Type B pancreatic cell (in vitro differentiated cells): ENCODE data around the gene SPSB4. TPM values are rescaled to one million over a fixed set of nuclear protein-coding genes. Genes with fewer than 3 reads are reported as not detected.
"Not testable (repeated sequence)": the region's sequence is repeated elsewhere in the genome, so short reads cannot be mapped to it uniquely, and the experiment has no call there.

Experiments used
- DNase-seq: peaks from one replicate; pipeline ENCODE4 v3.0.0; 2021; ENCODE audit warnings: mixed read lengths; ENCODE audit not compliant: unreplicated experiment; ENCODE audit errors: extremely low spot score
- H3K27ac Mint-ChIP-seq: 2 replicates; pipeline ENCODE4 v1.8.0; 2021; ENCODE audit warnings: mild to moderate bottlenecking, mixed read lengths
- H3K27me3 Mint-ChIP-seq: 2 replicates; pipeline ENCODE4 v1.8.0; 2021; ENCODE audit warnings: mixed read lengths
- H3K36me3 Mint-ChIP-seq: 2 replicates; pipeline ENCODE4 v1.8.0; 2021; ENCODE audit warnings: mixed read lengths
- H3K4me1 Mint-ChIP-seq: one replicate; pipeline ENCODE4 v1.8.0; 2021; ENCODE audit warnings: mixed read lengths; ENCODE audit not compliant: unreplicated experiment
- H3K4me3 Mint-ChIP-seq: 2 replicates; pipeline ENCODE4 v1.8.0; 2021; ENCODE audit warnings: mild to moderate bottlenecking, mixed read lengths
- H3K9me3 Mint-ChIP-seq: 2 replicates; pipeline ENCODE4 v1.8.0; 2021; ENCODE audit warnings: mixed read lengths
- CTCF ChIP-seq: fragments of 200-600 bp; sonication (generic); conservative IDR thresholded peaks from 2 replicates; pipeline ENCODE4 v1.5.0; 2021; ENCODE audit warnings: antibody characterized with exemption, mild to moderate bottlenecking
- total RNA-seq: library from RNA; stranded (reverse); gene quantifications from 2 replicates; pipeline ENCODE4 v1.2.1, GENCODE V29; 2021; ENCODE audit warnings: low replicate concordance

The SPSB4 gene
- total RNA-seq, 1 donor from 2014 or later, result 23.8 TPM

- peaks cover 10% of the 10 kb centered on the region for H3K4me1 Mint-ChIP-seq
- H3K27me3 Mint-ChIP-seq, result peaks cover 10% of the 10 kb centered on the region
- no peak overlapping the region for H3K27ac Mint-ChIP-seq
- H3K4me3 Mint-ChIP-seq, result no peak overlapping the region
- DNase-seq, result no peak
- no peaks in the 10 kb centered on the region for H3K36me3 Mint-ChIP-seq
- no peaks in the 10 kb centered on the region for H3K9me3 Mint-ChIP-seq
- TF ChIP-seq CTCF, result no peak
These were observed 38.6 kb upstream of the SPSB4 start for GRCh38 chr3:141012571-141012970.

GRCh38 chr3:141015481-141015880 lies 35.7 kb upstream of the SPSB4 start:
- no peak for DNase-seq
- no peaks in the 10 kb centered on the region for H3K36me3 Mint-ChIP-seq

GRCh38 chr3:141017366-141018322 lies 33.5 kb upstream of the SPSB4 start:
- H3K9me3 Mint-ChIP-seq, H3K4me1 Mint-ChIP-seq, H3K36me3 Mint-ChIP-seq, H3K4me3 Mint-ChIP-seq, DNase-seq, H3K27ac Mint-ChIP-seq, H3K27me3 Mint-ChIP-seq: not testable (repeated sequence)

More at GRCh38 chr3:141015481-141015880, 35.7 kb upstream of the SPSB4 start:
- TF ChIP-seq CTCF, result no peak
- H3K27me3 Mint-ChIP-seq, result peaks cover 7% of the 10 kb centered on the region
- H3K27ac Mint-ChIP-seq, result no peak overlapping the region
- H3K9me3 Mint-ChIP-seq, result no peaks in the 10 kb centered on the region
- peaks cover 5% of the 10 kb centered on the region for H3K4me1 Mint-ChIP-seq
- no peak overlapping the region for H3K4me3 Mint-ChIP-seq

- TF ChIP-seq CTCF, result no peak
- H3K4me3 Mint-ChIP-seq, result no peak overlapping the region
- H3K4me1 Mint-ChIP-seq, result no peaks in the 10 kb centered on the region
- H3K9me3 Mint-ChIP-seq, result no peaks in the 10 kb centered on the region
- no peak for DNase-seq
- H3K27me3 Mint-ChIP-seq, result no peaks in the 10 kb centered on the region
- H3K36me3 Mint-ChIP-seq, result no peaks in the 10 kb centered on the region
- no peak overlapping the region for H3K27ac Mint-ChIP-seq
These were observed 31.9 kb upstream of the SPSB4 start for GRCh38 chr3:141019244-141019643.

- Mint-ChIP-seq H3K27ac (no peak overlapping the region), H3K4me3 (no peak overlapping the region), H3K9me3 (no peaks in the 10 kb centered on the region), H3K36me3 (no peaks in the 10 kb centered on the region), H3K27me3 (no peaks in the 10 kb centered on the region), H3K4me1 (no peaks in the 10 kb centered on the region)
- DNase-seq, result no peak
- TF ChIP-seq CTCF, result no peak
These were observed 30.9 kb upstream of the SPSB4 start for GRCh38 chr3:141020143-141020830.

- no peak for TF ChIP-seq CTCF
- no peaks in the 10 kb centered on the region for H3K27me3 Mint-ChIP-seq
- no peaks in the 10 kb centered on the region for H3K9me3 Mint-ChIP-seq
- H3K4me1 Mint-ChIP-seq, result no peaks in the 10 kb centered on the region
- H3K27ac Mint-ChIP-seq, result no peak overlapping the region
- no peak overlapping the region for H3K4me3 Mint-ChIP-seq
- H3K36me3 Mint-ChIP-seq, result no peaks in the 10 kb centered on the region
- DNase-seq, result no peak
These were observed 29.9 kb upstream of the SPSB4 start for GRCh38 chr3:141021261-141021660.
